H54 (cell line): ENCODE data around the gene SEMA3C.
"Not testable (repeated sequence)": the region's sequence is repeated elsewhere in the genome, so short reads cannot be mapped to it uniquely, and the experiment has no call there.

Experiments used
- DNase-seq: peaks from one replicate; pipeline ENCODE4 v3.0.0; 2011; ENCODE audit warnings: low spot score, mixed read lengths; ENCODE audit not compliant: insufficient read length
- FAIRE-seq: peaks from 3 replicates; lab custom pipeline; 2011; peaks lifted over from hg19 to GRCh38; lab: Jason Lieb, UNC
- POLR2A ChIP-seq: IDR thresholded peaks from 2 replicates; pipeline ENCODE4 v1.6.1; 2011; ENCODE audit warnings: low read depth, mild to moderate bottlenecking, low read length

SEMA3C gene

DNA sequence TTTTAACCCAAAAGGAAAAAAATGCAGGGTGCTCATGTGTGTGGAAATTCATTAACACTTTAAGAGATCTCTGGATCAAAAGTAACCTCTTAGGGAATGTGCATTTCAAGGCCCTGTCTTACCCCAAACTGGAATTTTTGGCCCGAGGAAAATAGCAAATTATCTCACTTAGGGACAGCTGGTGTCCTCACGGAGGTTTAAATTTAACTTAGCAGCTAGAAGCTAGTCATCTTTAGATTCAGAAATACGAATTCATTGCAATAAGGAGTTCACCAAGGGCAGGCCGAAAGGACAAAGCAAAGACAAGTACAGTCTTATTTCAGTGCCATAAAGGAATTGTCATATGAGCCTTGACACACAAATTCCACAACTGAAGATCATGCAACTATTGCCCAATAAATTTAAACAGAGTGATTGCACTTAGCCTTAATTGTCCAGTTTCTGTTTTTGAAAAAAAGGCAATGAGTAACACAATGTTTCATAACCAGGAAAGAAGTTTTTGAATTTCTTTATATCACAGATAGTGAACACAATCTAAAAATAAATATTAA, 22.4 kb upstream of the SEMA3C start:
- DNase-seq (no peak), FAIRE-seq (peak; percentile 93)
- no peak for TF ChIP-seq POLR2A

GRCh38 chr7:80940539-80941207, 21.8 kb upstream of the SEMA3C start:
- FAIRE-seq (peak; percentile 79), DNase-seq (no peak)
- no peak for TF ChIP-seq POLR2A

GRCh38 chr7:80937336-80937735, 18.5 kb upstream of the SEMA3C start:
- no peak for TF ChIP-seq POLR2A
- FAIRE-seq (no peak), DNase-seq (no peak)

GRCh38 chr7:80935991-80936780, 17.3 kb upstream of the SEMA3C start:
- FAIRE-seq, result no peak
- no peak for DNase-seq

DNA sequence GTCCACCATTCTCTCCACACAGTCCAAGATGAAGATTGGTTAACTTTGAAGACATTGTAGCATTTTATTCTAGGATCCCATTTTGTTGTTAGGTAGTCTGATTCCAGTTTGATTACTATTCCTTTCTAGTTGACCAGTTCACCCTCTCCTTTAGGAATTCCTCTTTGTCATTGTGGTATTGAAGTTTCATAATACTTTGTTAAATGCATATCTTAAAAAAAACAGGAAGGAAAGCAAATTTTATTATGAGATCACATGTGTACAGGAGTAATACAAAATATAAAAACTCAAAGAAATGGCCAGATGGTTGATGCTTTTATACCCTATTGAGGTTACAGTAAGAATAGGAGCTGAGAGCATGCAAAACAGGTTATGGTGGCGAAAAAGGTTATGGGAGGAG, 15.5 kb upstream of the SEMA3C start:
- no peak for TF ChIP-seq POLR2A
- FAIRE-seq, result peak; percentile 57
- DNase-seq, result no peak

More at GRCh38 chr7:80935991-80936780, 17.3 kb upstream of the SEMA3C start:
- TF ChIP-seq POLR2A, result no peak

GRCh38 chr7:80932536-80932935, 13.7 kb upstream of the SEMA3C start:
- no peak for TF ChIP-seq POLR2A
- FAIRE-seq, result peak; percentile 57
- DNase-seq, result no peak

DNA sequence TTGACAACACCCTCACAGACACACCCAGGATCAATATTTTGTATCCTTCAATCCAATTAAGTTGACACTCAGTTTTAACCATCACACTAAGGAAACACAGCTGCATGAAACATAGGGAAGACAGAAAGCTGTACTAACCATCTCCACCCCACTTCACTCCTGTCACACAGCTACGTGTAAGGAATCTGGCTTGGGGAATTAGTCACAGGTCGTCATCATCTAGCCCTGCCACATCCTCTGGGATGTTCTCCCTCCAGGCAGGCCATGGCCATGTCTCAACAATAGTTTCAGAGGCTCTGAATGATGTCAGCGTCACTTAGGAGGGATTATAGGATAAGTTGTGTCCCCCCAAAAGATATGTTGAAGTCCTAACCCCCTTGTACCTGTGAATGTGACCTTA, 10.8 kb upstream of the SEMA3C start:
- TF ChIP-seq POLR2A, result no peak
- DNase-seq (no peak), FAIRE-seq (peak; percentile 45)

DNA sequence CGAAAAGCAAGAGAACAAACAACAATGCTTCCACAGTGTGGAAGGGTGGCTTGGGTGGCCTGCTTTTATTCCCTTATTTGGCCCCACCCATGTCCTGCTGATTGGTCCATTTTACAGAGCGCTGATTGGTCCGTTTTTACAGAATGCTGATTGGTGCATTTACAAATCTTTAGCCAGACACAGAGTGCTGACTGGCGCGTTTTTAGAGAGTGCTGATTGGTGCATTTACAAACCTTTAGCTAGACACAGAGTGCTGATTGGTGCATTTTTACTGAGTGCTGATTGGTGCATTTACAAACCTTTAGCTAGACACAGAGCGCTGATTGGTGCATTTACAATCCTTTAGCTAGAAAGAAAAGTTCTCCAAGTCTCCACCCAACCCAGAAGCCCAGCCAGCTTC, 8.1 kb upstream of the SEMA3C start:
- not testable (repeated sequence) for DNase-seq, FAIRE-seq

- no peak for DNase-seq
- FAIRE-seq, result no peak
- no peak for TF ChIP-seq POLR2A
Observed at GRCh38 chr7:80924090-80924489, 5.2 kb upstream of the SEMA3C start.

- no peak for DNase-seq
Observed at GRCh38 chr7:80923211-80923612, 4.4 kb upstream of the SEMA3C start.

DNA sequence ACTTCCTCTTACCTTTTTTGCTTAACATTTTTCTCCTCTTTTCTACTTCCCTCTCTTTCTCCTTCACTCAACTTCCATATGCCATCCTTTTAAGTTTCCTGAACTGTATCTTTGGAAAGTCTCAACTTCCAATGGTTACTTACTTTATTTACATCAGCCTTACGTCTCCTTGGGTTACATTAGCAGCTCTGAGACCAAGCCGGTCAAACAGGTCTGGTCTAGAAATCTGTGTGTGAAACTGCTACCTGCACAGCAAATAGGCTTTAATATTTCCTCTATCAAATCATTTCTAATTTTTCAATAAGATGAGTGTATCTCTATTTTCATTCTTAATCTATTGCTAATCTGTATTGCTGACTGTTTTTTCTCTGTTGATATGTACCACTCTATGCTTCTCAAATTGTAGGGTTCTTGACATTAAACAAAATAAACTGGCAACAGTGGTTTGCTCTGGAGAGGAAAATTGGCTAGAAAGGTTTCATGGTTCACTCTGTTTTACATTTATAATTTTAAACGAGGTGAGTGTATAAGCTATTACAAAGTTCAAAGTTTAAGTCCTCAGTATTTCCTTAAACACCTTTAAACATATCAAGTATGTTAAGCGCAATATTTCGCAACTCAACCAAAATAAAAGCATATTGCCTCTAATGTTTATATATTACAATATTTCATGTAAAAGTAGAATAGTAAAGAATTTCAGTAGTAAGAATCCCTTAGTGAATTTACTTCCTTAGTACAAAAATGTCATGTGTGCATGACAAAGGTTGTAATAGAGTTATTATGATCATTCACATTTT, 3.6 kb upstream of the SEMA3C start:
- FAIRE-seq, result no peak
- TF ChIP-seq POLR2A, result no peak
- DNase-seq, result no peak

More at GRCh38 chr7:80923211-80923612, 4.4 kb upstream of the SEMA3C start:
- no peak for FAIRE-seq
- TF ChIP-seq POLR2A, result no peak

DNA sequence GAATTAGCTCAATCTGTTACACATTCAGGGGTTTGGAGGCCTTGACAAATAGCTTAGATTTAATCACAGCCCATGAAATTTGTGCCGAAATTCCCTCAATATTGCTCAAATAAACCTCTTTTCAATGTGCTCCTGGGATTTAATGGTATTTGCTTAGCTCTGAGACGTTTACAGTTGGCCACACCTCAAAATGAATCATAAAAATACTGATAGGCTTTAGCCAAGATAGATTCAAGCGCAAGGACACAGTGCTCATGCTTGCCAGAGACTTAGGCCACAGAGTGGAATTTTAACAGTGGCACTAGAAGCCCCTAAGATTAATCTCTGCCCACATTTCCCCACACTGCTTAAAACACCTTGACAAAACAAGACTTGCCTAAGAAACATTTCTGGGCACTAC, 2.3 kb upstream of the SEMA3C start:
- no peak for DNase-seq
- FAIRE-seq, result peak; percentile 11
- TF ChIP-seq POLR2A, result no peak

GRCh38 chr7:80918399-80918798, 452 bp downstream of the SEMA3C start:
- DNase-seq (no peak), FAIRE-seq (peak; percentile 36)
- TF ChIP-seq POLR2A, result no peak
